GM21423 (cell line): ENCODE results near the gene PKP3.
"Not testable (repeated sequence)": the region's sequence is repeated elsewhere in the genome, so short reads cannot be mapped to it uniquely, and the experiment has no call there.

Source experiments
- ATAC-seq: cut with Tn5 transposase; IDR thresholded peaks from one replicate; pipeline ENCODE4 v1.9.1; 2021; ENCODE audit warnings: mild to moderate bottlenecking, moderate library complexity; ENCODE audit not compliant: unreplicated experiment

The PKP3 gene

GRCh38 chr11:363443-363805, 30.6 kb upstream of the PKP3 start:
- ATAC-seq = not testable (repeated sequence)

- ATAC-seq = no peak
Measured at GRCh38 chr11:363948-364761, 29.9 kb upstream of the PKP3 start.

GRCh38 chr11:364991-365725, 28.9 kb upstream of the PKP3 start:
- ATAC-seq = no peak

GRCh38 chr11:365831-366230, 28.2 kb upstream of the PKP3 start:
- no peak for ATAC-seq

- no peak for ATAC-seq
Measured at GRCh38 chr11:367956-368413, 26.0 kb upstream of the PKP3 start.

GRCh38 chr11:368414-369335, 25.3 kb upstream of the PKP3 start:
- no peak for ATAC-seq

- ATAC-seq = no peak
Measured at GRCh38 chr11:369336-370018, 24.5 kb upstream of the PKP3 start, which contains the start of gene B4GALNT4. TSS of gene B4GALNT4 (plus strand) at chr11:369499. CDS start at chr11:369804, 305 bp downstream.

GRCh38 chr11:370070-370941, 23.7 kb upstream of the PKP3 start:
- no peak for ATAC-seq

- no peak for ATAC-seq
Measured at GRCh38 chr11:371051-371450, 23.0 kb upstream of the PKP3 start.

GRCh38 chr11:371716-372590, 22.1 kb upstream of the PKP3 start:
- ATAC-seq = no peak

GRCh38 chr11:372809-373715, 20.9 kb upstream of the PKP3 start:
- ATAC-seq = no peak

- no peak for ATAC-seq
Measured at GRCh38 chr11:373716-374551, 20.1 kb upstream of the PKP3 start.

- no peak for ATAC-seq
Measured at GRCh38 chr11:375065-376025, 18.7 kb upstream of the PKP3 start.

- no peak for ATAC-seq
Measured at GRCh38 chr11:376531-377173, 17.4 kb upstream of the PKP3 start.
